Medulla oblongata (tissue), 1 donor: ENCODE data around the gene PLXNA3.
"Not testable (repeated sequence)": the region's sequence is repeated elsewhere in the genome, so short reads cannot be mapped to it uniquely, and the experiment has no call there.

Experiments
- DNase-seq: peaks from one replicate; pipeline ENCODE4 v3.0.0-alpha.2; 2015; ENCODE audit errors: extremely low spot score

PLXNA3 gene

GRCh38 chrX:154478728-154479622 lies 20.9 kb downstream of the PLXNA3 start, which contains the start of gene LAGE3:
Gene LAGE3, minus strand, starts transcription at chrX:154479281. Its CDS starts 366 bp downstream, at chrX:154478915.
- peak; percentile 88 for DNase-seq

- no peak for DNase-seq
These were observed 23.1 kb downstream of the PLXNA3 start for GRCh38 chrX:154481195-154481594.

- DNase-seq, result no peak
These were observed 24.0 kb downstream of the PLXNA3 start for GRCh38 chrX:154481911-154482601.

GRCh38 chrX:154482786-154483185 lies 24.7 kb downstream of the PLXNA3 start:
- no peak for DNase-seq

GRCh38 chrX:154483325-154483724 lies 25.2 kb downstream of the PLXNA3 start:
- no peak for DNase-seq

GRCh38 chrX:154484255-154485149 lies 26.4 kb downstream of the PLXNA3 start:
- no peak for DNase-seq

GRCh38 chrX:154485150-154486051 lies 27.3 kb downstream of the PLXNA3 start:
- no peak for DNase-seq

GRCh38 chrX:154486052-154486395 lies 27.9 kb downstream of the PLXNA3 start:
- no peak for DNase-seq

GRCh38 chrX:154486396-154487207 lies 28.5 kb downstream of the PLXNA3 start, which contains the start of gene UBL4A:
Gene UBL4A, minus strand, starts transcription at chrX:154486615. Its CDS starts 31 bp downstream, at chrX:154486584.
- DNase-seq, result no peak

GRCh38 chrX:154487518-154488290 lies 29.6 kb downstream of the PLXNA3 start:
- no peak for DNase-seq

GRCh38 chrX:154488336-154489075 lies 30.4 kb downstream of the PLXNA3 start:
- no peak for DNase-seq

- no peak for DNase-seq
These were observed 31.1 kb downstream of the PLXNA3 start for GRCh38 chrX:154489182-154489581.

- no peak for DNase-seq
These were observed 31.9 kb downstream of the PLXNA3 start for GRCh38 chrX:154490021-154490413.

- peak; percentile 95 for DNase-seq
These were observed 32.5 kb downstream of the PLXNA3 start, which contains the start of gene SLC10A3 for GRCh38 chrX:154490414-154491083. Gene SLC10A3, minus strand, starts transcription at chrX:154490629. Its CDS starts 1,689 bp downstream, at chrX:154488940.

- no peak for DNase-seq
These were observed 36.6 kb downstream of the PLXNA3 start for GRCh38 chrX:154494715-154495114.

- no peak for DNase-seq
These were observed 37.4 kb downstream of the PLXNA3 start for GRCh38 chrX:154495472-154495922.

- not testable (repeated sequence) for DNase-seq
These were observed 38.6 kb downstream of the PLXNA3 start for GRCh38 chrX:154496591-154497137.
